Right lobe of liver (tissue), 6 donors: Measurements from ENCODE around the gene HABP4. TPM values are rescaled to one million over a fixed set of nuclear protein-coding genes. Genes with fewer than 3 reads are reported as not detected.

ENCODE experiments used
- ATAC-seq, 4 donors: fragments of 200-7000 bp; cut with Tn5 transposase; one replicate each; pipeline ENCODE4 v1.9.1; 2020; ENCODE audit warnings: mild to moderate bottlenecking in 4 of 4, moderate library complexity in 4 of 4
- DNase-seq, 3 donors: peaks; one replicate each; pipeline ENCODE4 v3.0.0-alpha.2; 2020
- H3K27ac ChIP-seq, 3 donors: fragments of 200-600 bp; one replicate each; pipeline ENCODE4 v1.8.0; 2022
- H3K27me3 ChIP-seq, 2 donors: fragments of 200-600 bp; one replicate each; pipeline ENCODE4 v1.8.0; 2022
- H3K36me3 ChIP-seq, 4 donors: fragments of 200-600 bp; sonication (generic) in 1 of 4; one replicate each; pipeline versions ENCODE4 v1.5.1 to v1.8.0; 2017 to 2022; ENCODE audit warnings: control low read depth in 1 of 4
- H3K4me1 ChIP-seq, 4 donors: fragments of 200-600 bp; sonication (generic) in 1 of 4; one replicate each; pipeline versions ENCODE4 v1.5.1 to v1.8.0; 2017 to 2022; ENCODE audit warnings: control low read depth in 1 of 4
- H3K4me3 ChIP-seq, 3 donors: fragments of 200-600 bp; one replicate each; pipeline ENCODE4 v1.8.0; 2022
- H3K9me3 ChIP-seq, 4 donors: fragments of 200-600 bp; sonication (generic) in 1 of 4; one replicate each; pipeline versions ENCODE4 v1.5.1 to v1.8.0; 2017 to 2022; ENCODE audit warnings: control low read depth in 1 of 4
- CTCF ChIP-seq, 4 donors: fragments of 200-600 bp in 3 of 4; fragments of 450-650 bp in 1 of 4; IDR thresholded peaks; one replicate each; pipeline versions ENCODE4 v1.5.1 to v1.8.0; 2016 to 2022; ENCODE audit warnings: antibody characterized with exemption in 4 of 4, mild to moderate bottlenecking in 2 of 4
- POLR2A ChIP-seq: fragments of 450-650 bp; IDR thresholded peaks from one replicate; pipeline ENCODE4 v1.6.1; 2017; ENCODE audit warnings: antibody characterized with exemption, mild to moderate bottlenecking
- WGBS: methylation state at CpG from one replicate; pipeline ENCODE4 v1.1.6; 2018; ENCODE audit warnings: low coverage, low lambda C conversion rate; ENCODE audit not compliant: insufficient coverage; ENCODE audit errors: missing lambda C conversion rate; 5-methylcytosine and 5-hydroxymethylcytosine counted together
- intact Hi-C, 2 donors: fragments of 100-400 bp; cut with DNase I; formaldehyde crosslinking; loops; one replicate each; pipeline versions ENCODE4 v1.11.2 to v1.14.1; 2022
- total RNA-seq, 6 experiments: library from RNA; depleted of rRNA in 2 of 6; stranded (reverse); fragments of >200 nt in 2 of 6; fragmentation: NEBNext Ultra II Directional in 3 of 6; extraction: Animal tissue kit (Norgen Biotek cat#: 25700) in 3 of 6; gene quantifications; one replicate each; pipeline versions ENCODE4 v1.1.0 to v1.2.4, GENCODE V29; 2016 to 2023
- donor health status: DM: no; HTN: yes; CAD: no.
- donor health status: DM: no; HTN: no; CAD: no.
- donor health status: DM: no; HTN: no; CAD: no.
- donor health status: DM: no; HTN: yes; CAD: no.
- donor health status: DM: no; HTN: yes; CAD: no.

HABP4 gene
- total RNA-seq, 6 experiments from 2014 or later, result 1.4 to 6.2 (median 4.7) TPM

- Histone ChIP-seq H3K27me3 (no peaks in the 10 kb centered on the region), H3K4me3 (no peak overlapping the region), H3K27ac (no peak overlapping the region), H3K36me3 (peaks cover 0 to 28% (median 4%) of the 10 kb centered on the region in 4 donors), H3K4me1 (no peaks in the 10 kb centered on the region), H3K9me3 (no peaks in the 10 kb centered on the region)
- ATAC-seq (no peak), DNase-seq (no peak)
- intact Hi-C loops, result no loop called here
- WGBS, result 67% methylated on average over 2 of the region's 2 CpGs
- TF ChIP-seq POLR2A (no peak), CTCF (IDR thresholded peaks at IDR 0.05) (no peak)
Observed at GRCh38 chr9:96509848-96510247, 59.9 kb downstream of the HABP4 start.

DNA sequence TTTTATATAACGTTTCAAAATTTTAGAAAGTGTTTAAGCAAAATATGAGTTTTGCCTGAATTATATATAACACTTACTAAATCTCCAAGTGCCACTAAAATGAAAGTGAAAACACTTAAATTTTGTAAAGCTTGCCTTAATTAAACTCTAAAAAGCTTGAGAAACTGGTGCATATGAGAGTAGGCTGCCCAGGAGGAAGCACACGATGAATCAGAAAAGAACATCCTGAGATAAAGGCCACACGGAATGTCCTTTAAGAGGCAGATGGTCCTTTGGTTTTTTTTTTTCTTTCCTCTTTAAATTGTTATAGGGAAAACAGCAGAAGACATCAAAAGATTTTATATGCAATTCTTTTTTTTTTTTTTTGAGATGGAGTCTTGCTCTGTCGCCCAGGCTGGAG, 60.3 kb downstream of the HABP4 start:
- 59% methylated on average over 3 of the region's 4 CpGs for WGBS

DNA sequence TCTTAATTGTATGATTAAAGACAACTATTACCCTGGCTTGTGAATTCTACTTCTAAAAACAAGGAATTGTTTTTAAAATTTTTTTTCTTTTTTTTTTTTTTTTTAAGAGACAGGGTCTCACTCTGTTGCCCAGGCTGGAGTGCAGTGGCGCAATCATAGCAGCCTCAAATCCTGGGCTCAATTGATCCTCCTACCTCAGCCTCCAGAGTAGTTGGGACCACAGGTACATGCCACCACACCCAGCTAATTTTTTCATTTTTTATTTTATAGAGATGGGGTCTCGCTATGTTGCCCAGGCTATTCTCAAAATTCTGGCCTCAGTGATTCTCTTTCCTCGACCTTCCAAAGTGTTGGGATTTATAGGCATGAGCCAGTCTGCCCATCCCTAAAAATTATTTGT, 62.3 kb downstream of the HABP4 start:
- intact Hi-C loops, result no loop called here
- no peaks in the 10 kb centered on the region for H3K9me3 ChIP-seq
- H3K4me1 ChIP-seq, result peaks cover 0 to 16% (median 0%) of the 10 kb centered on the region in 4 donors
- H3K27ac ChIP-seq, result no peak overlapping the region
- H3K36me3 ChIP-seq, result peaks cover 0 to 28% (median 4%) of the 10 kb centered on the region in 4 donors
- WGBS, result 92% methylated on average over 3 of the region's 3 CpGs
- no peak for DNase-seq
- H3K4me3 ChIP-seq, result no peak overlapping the region
- ATAC-seq, result no peak
- TF ChIP-seq POLR2A (no peak), CTCF (IDR thresholded peaks at IDR 0.05) (no peak)
- H3K27me3 ChIP-seq, result no peaks in the 10 kb centered on the region

More for the DNA sequence above, 60.3 kb downstream of the HABP4 start:
- H3K4me3 ChIP-seq, result no peak overlapping the region
- H3K9me3 ChIP-seq, result no peaks in the 10 kb centered on the region
- no peak for TF ChIP-seq POLR2A
- TF ChIP-seq CTCF (IDR thresholded peaks at IDR 0.05), result no peak
- H3K36me3 ChIP-seq, result peaks cover 0 to 28% (median 4%) of the 10 kb centered on the region in 4 donors
- no peak for DNase-seq
- no peak overlapping the region for H3K27ac ChIP-seq
- no peaks in the 10 kb centered on the region for H3K27me3 ChIP-seq
- H3K4me1 ChIP-seq, result peaks cover 0 to 3% (median 0%) of the 10 kb centered on the region in 4 donors
- ATAC-seq, result peak in 2 of 4 donors; percentile 32 to 56
- intact Hi-C loops, result no loop called here

- no peak overlapping the region for H3K4me3 ChIP-seq
- H3K9me3 ChIP-seq, result no peaks in the 10 kb centered on the region
- H3K27me3 ChIP-seq, result no peaks in the 10 kb centered on the region
- TF ChIP-seq POLR2A (no peak), CTCF (IDR thresholded peaks at IDR 0.05) (no peak)
- H3K27ac ChIP-seq, result no peak overlapping the region
- intact Hi-C loops, result no loop called here
- ATAC-seq, result no peak
- 94% methylated on average over 4 of the region's 5 CpGs for WGBS
- no peak for DNase-seq
- H3K36me3 ChIP-seq, result peaks cover 0 to 28% (median 4%) of the 10 kb centered on the region in 4 donors
- H3K4me1 ChIP-seq, result peaks cover 0 to 16% (median 0%) of the 10 kb centered on the region in 4 donors
Observed at GRCh38 chr9:96513622-96514021, 63.7 kb downstream of the HABP4 start.
